GM12801 (cell line): ENCODE measurements around the gene SERINC2.

Source experiments
- CTCF ChIP-seq: IDR thresholded peaks from one replicate; pipeline ENCODE4 v1.5.1; 2011; ENCODE audit warnings: control low read depth; ENCODE audit not compliant: insufficient read length; ENCODE audit errors: extremely low read depth

SERINC2 gene

GRCh38 chr1:31483012-31483946 lies 70.3 kb downstream of the SERINC2 start:
- no peak for TF ChIP-seq CTCF
